Activated CD4-positive, alpha-beta T cell treated with anti-CD3 and anti-CD28 coated beads, Interleukin-10, Interleukin-2, amounts not matched to agents 100 ng/mL and 50 ng/mL, durations not matched to agents 16 hours and 8 hours (primary cell): ENCODE measurements around the gene ANKRD22.
A peak's percentile ranks its signal among the peaks of the same experiment; 100 is the strongest.
"Not testable (repeated sequence)": the region's sequence is repeated elsewhere in the genome, so short reads cannot be mapped to it uniquely, and the experiment has no call there.

Source experiments
- DNase-seq: peaks from one replicate; pipeline ENCODE4 v3.0.0-alpha.2; 2020

The ANKRD22 gene

DNA sequence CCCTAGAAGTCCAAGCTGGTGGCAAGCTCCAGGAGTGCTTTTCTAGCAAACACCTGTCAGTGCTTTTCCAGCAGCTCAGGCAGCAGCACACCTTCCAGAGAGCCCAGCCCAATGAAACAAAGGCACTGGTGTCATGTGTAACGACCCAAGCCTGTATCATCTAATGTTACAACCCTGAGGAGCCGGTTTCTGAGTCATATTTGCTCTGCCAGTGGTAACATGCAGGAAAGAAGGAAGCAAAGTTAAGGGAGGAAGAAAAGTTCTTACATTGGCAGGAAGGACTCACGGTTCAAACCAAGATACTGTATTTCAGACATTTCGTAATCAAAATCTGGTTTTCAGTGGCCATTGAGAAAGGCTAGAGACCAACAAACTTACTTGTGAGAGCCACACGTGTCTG, at the start of gene ANKRD22:
Gene ANKRD22, minus strand, starts transcription at position 139 of the 400 bp plus-strand sequence. CDS start 237 bp downstream, outside the sequence.
- peak; percentile 71 for DNase-seq

DNA sequence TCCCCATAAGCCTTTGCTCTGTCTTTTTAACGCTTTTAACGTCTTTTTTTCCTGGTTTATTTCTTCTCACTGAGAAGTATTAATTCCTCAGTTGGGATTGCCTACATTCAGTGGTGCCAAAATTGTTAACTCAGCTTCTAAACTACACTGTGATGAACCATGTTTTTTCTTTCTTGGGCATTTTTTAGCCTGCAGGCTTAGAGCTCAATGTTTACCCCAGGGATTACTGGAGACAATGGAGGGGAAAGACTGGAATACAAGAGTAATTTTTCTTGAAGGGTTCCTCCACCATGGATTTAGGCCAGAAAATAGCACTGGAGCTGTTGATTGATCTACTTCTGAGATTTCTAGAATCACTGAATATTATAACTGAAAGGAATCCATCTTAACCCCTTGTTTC, 48.2 kb upstream of the ANKRD22 start:
- DNase-seq, result no peak

DNA sequence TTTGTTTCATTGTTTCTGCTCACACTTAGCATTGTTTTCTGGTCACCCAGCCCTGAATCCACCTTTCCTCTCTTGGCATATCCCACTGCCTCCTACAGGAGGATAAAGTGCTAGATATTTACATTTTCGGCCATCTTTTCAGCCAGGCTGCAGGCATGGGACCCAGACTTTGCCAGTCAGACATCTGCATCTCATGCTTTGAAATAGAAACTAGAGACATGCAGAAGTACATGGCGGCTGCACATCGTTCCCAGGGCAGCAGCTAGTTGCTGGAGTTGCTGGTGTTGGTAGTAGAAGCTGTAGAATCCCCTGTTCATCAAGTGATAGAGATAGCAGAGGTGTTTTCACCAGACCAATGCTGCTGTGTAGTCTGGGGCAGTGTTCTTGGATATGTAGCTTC, 47.1 kb upstream of the ANKRD22 start:
- DNase-seq, result no peak

DNA sequence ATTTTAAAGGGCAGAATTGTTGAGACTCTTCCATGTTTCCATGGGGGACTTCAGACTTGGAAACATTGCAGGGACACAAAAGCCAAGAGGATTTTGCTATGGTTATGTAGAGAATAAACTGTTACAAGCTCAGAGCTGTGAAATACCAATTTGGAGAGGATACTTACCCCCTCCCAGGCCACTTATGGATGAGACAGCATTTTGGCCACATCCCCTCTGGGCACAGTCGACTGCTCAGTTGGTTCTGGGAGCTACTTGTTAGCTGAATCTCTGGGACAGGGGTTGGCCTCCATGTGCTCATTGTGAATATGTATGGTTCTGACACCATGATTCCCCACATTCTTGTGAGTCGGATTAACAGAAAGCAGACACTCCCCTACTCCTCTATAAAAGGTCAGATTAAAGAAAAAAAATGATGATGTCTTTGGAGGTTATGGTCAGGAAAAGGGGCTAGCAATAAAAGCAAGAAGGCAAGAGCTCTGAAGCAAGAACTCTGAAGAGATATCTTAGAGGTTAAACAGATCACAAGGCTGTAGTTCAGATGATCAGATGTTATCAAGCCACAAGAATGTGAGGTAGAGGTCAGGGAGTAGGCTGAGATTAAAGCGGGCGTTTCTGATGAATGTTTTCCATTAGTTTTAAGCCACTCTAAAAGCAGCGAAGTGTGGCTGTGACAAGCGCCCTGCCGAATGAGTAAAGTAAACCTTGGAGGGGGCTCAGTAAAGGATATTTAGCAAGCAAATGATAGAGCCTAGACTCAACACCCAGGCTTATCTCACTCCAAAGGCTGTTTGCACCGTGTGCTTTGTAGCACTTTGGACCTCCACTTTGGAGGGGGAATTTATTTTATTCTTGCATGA, 45.6 kb upstream of the ANKRD22 start:
- DNase-seq, result peak; percentile 33

DNA sequence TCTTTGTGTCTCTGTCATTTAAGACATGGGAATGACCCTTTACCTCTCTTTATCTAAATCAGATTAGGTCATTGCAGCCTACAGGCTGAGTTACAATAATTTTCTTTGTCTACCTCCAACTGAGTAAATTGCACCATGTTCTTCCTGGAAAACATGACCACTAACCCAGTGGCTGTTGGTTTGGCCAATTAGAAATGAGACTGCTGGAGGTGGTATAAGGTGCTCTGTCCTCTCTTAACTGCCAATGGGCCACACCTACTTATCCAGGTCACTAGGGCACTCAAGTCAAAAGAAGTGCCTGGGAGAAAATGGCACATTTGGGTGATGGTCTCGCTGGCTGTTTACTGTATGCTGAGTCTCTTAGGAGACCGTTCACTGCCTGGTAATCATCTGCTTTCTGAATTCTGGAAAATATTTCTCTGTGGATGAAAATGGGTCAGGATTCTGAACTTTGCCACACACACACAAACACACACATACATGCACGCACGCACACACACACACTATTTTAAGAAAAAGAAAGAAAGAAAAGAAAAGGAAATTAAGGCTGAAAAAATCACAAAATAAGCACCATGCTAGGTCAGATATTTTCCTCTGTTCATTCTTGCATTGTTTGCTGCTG, 44.8 kb upstream of the ANKRD22 start:
- DNase-seq, result no peak

DNA sequence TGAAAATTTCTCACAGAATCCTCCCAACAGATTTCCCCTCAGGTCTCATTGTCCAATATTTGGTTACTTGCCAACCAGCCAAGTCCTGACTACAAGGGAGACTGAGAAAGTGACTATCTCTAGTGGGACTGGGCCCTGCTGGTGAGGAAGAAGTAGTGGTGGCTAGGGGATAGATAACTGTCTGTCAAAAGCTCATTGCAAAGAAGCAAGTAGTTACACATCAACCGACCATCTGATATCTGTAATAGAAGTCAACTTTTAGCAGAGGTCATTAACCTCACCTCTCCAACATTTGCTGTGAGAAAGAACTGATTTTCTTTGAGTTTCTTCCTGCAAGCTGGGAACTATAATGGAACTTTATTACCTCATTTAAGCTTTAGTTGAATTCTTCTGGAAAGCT, 43.6 kb upstream of the ANKRD22 start:
- no peak for DNase-seq

DNA sequence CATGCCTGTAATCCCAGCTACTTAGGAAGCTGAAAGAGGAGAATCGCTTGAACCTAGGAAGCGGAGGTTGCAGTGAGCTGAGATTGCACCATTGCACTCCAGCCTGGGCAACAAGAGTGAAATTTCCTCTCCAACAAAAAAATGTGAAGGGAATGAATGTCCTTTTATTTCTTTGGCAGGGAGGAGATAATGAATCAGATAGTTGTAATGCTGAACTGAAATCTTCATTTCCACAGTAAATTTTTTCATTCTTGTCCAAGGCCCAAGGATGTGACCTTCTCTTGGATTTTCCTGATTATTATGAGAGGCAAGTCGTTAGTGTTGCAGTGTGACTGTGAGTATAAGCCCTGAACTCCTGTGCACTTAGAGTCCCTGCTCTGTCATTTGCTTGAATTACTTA, 42.0 kb upstream of the ANKRD22 start:
- no peak for DNase-seq

DNA sequence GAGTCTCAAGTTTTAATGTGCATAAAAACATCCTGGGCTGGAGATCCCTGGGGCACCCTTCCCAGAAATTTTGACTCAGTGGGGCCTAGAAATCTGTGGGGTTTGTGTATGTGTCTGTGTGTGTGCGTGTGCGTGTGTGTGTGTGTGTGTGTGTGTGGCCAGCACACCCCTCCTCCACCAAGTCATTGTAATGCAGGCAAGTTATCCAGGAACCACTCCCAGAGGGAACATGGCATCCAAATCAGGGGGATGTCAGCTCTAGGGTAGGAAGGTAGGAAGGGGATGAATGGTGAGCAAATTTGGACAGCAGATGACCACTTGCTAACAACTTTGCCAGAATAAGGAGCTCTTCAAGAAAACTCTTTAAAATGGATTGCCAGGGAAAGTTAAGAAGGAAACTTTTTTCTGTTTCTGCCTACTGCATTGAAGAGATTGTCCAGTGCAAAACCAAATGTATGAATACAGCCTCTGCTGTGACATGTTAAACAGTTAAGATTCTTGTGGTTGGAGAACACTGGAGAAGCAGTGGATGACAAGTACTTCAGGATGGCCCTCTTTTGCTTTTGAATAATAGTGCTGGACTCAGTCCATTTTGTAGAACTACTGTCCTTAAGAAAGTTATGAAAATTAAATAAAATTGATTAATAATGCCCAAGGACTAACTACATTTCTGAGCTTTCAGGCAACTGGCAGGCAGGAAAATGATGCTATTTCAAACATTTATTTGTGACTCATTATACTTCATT, 40.8 kb upstream of the ANKRD22 start:
- DNase-seq, result no peak

DNA sequence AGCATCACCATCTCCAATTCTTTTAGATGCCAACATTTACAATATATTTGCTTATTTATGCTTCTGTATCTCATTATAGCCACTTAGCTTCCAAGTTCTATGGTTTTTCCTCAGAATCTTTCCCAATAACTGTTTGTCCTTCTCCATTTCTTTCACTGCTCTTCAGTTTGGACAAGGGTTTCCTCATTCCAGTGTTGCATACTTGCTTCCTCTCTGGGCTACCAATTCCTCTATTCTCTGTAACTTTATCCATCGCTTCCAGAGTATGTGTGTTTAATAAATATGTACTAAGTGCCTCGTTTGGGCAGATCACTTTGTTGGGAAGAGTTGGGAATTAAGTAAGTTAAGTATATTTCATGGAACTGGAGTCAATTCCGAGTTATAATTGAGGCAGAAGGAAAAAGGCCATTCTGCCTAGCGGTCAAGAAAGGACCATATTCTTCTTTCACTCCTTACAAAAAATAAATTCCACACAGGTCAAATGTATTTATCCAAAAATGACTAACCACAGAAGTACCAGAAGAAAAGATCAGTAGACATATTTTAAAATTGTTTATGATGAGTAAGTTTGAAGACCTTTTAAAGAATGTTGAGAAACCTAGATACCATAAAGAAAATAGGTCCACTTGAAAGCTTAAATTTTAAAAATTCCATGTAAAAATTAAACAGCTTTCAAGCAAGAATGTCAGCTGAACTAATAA, 39.2 kb upstream of the ANKRD22 start:
- DNase-seq, result no peak

DNA sequence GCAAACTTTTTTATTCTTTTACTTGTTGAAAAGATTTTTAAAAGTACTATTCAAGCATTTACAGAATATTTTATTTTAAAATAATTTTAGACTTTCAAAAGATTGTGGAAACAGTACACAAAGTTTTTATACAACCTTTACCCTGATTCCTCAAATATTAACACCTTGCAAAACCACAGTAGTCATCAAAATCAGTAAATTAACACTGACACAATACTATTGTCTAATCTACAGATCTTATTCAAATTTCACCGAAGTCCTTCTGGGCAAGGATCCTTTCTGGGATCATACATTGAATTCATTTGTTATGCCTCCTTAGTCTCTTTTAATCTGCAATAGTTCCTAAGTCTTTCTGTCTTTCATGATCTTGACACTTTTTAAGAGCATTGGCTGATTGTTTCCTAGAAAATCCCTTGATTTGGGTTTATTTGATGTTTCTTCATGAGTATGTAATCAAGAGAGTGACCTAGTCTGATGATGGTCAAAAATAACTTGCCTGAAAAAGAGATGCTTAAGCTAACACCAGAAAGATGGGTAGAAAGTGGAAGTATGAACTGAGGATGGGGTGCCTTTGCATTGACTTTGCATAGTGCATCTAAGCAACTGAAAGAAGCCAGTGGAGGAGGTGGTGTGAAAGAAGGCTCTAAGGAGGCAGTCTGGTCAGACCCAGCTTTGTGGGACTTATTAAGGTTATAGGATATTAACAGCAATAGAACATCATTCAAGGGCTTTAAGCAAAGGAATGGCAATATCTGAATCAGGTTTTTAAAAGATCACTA, 38.1 kb upstream of the ANKRD22 start:
- no peak for DNase-seq

DNA sequence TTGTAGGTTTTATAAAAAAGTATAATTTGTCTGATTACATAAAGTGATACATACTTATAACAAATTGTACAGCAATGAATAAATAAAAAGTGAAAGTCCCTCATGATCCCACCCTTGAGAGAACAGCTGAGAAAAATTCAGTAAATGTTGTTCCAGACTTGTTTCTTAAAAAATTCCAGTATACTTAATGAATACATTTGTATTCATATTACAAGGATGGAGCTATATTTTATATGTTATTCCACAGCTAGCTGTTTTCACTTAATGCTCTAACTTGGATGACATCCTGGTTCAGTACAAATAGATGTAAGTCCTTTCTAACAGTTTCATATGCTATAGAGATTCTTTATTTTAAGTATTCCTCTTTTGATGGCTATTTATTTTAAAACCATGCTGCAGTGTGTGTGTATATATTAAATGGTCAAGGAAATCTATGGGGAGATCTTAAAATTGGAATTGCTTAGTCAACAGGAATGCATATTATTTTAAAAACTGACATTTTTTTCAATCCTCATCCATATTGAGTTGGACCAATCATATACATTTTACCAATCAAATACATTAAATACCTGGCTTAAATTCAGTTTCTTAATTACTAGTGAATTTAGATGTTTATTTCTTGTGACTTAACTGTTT, 37.3 kb upstream of the ANKRD22 start:
- no peak for DNase-seq

DNA sequence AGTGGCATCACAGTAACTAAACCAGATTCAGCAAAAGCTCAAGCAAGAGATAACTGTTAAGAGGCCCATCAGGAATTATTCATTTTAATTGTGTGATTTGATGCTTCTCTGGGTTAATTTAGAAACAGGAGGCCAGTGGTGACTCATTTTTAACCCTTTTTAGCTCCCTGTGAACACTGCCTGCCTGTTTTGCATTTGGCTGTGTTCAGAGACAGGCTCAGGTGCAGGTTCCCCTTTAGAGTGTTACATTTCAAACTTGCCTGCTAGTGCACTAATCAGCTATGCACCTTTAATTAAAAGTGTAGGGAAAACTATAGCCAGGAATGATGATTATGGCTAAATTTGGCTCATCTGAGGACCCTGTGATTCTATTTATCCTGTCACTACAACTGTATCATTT, 34.9 kb upstream of the ANKRD22 start:
- DNase-seq, result peak; percentile 88

DNA sequence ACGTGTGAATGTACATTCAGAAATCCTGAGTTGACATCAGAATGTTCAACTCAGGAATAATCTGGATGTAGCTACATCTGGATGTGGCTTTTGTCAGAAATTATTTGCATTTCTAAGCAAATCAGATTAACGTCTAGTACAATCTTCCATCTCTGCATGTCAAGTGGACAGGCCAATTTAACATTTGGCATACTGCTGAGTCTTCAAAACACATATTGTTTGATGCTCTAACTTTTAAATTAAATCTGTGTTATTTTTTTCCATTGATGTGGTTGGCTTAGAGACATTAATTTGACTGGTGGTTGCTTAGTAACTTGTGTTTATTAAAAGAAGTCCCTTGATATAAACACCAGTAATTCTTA, 31.8 kb upstream of the ANKRD22 start:
- no peak for DNase-seq

DNA sequence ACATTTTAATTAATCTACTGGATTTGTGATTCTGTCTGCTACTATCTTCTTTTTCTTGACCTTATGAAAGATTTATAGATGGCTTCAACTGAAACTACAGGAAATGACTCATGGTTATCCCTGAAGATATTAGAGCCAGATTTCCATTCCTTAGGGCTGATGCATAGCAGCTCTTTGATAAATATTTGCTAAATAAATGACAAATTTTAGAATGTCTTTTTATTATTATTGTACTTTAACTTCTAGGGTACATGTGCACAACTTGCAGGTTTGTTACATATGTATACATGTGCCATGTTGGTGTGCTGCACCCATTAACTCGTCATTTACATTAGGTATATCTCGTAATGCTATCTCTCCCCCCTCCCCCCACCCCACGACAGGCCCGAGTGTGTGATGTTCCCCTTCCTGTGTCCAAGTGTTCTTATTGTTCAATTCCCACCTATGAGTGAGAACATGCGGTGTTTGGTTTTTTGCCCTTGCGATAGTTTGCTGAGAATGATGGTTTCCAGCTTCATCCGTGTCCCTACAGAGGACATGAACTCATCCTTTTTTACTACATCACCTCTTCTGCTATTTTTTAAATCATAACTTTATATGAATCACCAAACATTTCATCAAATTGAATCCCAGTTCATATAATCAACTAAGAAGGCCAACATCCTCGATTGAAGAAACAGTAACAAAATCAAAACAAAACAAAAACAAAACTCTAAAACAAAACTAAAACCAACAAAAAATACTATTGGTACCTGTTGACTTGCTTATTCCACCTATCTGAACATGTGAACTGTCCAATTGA, 31.2 kb upstream of the ANKRD22 start:
- DNase-seq, result not testable (repeated sequence)

DNA sequence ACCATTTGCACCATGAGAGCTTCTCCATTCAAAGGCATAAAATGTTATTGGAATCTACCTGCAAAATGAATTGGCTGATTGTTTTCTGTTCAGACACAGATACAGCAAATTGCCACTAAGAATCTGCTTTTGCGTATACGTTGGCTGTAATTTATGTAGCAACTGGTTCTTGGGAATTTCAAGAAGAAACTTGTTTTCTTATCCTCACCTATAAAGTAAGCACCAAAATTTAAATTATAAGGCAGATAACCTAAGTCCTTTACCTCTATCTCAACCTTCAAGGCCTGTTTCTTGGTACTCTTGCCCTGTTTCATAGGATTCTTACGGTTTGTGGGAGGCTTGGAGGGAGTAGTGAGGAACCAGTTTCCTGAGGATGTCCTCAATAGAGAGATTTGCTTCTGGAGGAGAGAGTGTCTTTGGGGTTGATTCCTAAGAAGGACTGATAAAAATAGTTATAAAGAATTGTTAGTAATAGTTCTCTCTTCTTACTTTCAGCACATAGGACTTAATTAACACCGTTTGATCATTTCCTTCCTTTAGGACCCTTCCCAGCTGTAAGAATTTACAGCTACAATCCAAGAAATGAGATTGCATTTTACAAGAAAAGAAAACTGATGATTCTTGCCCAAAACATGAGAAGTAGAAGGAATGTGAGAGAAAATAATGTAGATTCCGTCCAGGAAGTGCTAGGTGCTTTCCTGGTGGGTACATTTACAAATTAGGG, 30.4 kb upstream of the ANKRD22 start:
- DNase-seq, result no peak

DNA sequence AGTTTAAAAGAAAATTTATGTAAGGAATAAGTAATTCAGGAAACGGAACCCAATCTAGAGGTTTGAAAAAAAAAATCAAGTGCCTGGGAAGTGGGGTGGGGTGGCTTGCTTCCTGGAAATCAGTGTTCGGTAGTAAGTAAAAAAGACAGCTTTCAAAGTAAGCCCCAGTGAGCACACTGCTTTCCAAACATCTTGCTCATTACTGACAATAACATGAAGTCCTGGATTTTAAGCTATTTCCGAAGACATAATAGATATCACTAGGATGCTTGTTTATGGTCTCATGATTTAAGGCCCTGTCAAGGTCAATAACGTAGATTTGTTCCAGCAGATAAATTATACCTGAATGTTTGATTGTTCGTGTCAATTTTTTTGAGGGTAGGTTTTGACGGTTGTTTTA, 29.7 kb upstream of the ANKRD22 start:
- no peak for DNase-seq

DNA sequence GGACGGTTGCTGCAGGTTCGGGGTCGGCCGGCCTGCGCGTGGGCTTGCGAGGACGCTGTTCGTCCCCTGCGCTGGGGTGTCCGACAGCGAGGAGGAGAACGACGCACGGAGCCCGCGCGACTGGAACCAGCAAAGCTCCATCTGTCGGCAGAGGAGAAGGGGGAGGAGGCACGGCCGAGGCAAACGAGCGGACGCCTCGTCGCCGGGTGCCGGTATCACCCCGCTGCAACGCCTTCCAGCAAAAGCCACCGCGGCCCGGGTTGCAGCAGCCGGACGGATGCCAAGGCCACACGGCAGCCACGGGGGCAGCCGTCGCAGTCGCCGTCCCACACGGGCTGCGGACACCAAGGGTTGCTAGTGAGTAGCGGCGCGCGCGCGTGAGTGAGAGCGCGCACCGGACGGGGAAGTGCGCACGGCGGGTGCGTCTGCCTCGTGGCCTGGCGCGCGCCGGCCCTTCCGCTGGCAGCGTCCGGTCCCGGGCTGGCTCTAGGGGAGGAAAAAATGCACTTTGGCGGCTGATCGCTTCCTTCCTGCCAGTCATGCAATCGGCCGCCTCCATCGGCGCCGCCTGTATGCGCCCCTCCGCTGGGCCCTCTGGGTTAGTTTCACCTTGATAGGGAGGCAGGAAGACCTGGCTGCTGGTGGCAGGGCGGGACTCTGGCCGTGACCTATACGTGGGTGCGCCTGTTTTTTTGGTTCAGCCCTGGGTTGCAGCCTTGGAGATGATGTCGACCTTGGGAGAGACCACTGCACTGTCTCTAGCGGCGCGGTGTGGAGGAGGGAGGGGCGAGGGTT, 28.8 kb upstream of the ANKRD22 start:
- peak; percentile 92 for DNase-seq

DNA sequence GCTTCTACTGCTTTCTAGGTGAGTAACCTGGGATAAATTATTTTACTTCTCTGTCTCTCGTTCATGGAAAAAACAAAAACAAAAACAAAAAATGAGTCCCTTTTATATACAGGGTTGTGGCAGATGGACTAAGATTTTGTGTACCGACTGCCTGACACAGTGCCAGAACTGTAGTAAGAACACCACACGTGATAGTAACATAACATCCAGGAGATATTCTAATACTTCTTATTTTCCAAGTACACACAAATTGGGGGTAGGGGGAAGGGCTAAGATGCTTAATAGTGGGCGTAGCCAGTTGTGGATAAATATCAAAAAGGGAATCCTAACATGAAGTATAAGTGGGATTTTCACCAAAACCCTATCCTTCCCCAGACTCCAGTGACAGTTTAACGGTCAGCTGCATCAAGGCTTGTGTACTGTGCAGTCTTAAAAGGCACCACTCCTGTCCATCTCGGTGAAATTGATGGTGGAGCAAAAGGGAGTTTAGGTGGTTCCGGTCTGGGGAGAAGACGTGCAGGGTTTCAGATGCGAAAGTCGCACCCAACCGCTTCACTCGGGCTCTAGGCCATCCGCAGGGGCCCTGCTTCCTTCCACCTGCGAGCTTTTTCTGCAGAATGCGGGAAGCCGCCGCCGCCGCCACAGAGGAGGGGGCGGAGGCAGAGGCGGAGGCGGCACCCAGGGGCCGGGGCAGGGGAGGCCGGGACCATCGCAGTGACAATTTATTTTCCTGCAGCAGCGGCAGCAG, 28.1 kb upstream of the ANKRD22 start, which contains the start of gene STAMBPL1:
Gene STAMBPL1, plus strand, starts transcription at position 712 of the 748 bp plus-strand sequence. CDS start 21,464 bp downstream, outside the sequence.
- peak; percentile 93 for DNase-seq
